ENCODE data around the gene MYL11.

Gene MYL11

DNA sequence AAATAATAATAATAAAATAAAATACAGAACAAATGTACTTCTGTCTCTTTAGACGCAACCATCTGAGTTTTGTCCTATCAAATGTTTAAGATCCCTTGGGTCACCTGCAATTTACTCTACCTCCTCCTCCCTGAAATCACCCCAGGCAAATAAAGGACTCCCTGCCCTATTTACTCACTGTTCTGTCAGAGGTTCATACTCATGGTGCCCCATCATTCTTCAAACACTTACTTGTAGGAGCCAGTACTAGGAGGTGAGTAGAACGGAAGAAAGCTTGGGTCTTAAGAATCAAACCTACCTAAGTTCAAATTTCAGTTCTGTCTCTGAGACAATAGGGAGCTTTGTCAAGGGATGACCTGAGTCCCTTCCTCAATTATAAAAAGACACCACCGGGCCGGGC lies 8.1 kb upstream of the MYL11 start:
- peak overlapping the region; percentile 13 for H3K4me3 ChIP-seq (ENCODE audit: low read length)
- peaks cover 21% of the 10 kb centered on the region for H3K36me3 ChIP-seq (ENCODE audit: insufficient read depth, low read length)
- H3K27me3 ChIP-seq (ENCODE audit: control insufficient read depth, insufficient read depth, low read length), result no peaks in the 10 kb centered on the region
- no peaks in the 10 kb centered on the region for H3K9me3 ChIP-seq (replicated peaks; ENCODE audit: low read length)
- H3K9ac ChIP-seq (ENCODE audit: low read depth, low read length), result no peak overlapping the region
- peak overlapping the region; percentile 86 for H3K4me2 ChIP-seq (ENCODE audit: low read length)
- peaks cover 24% of the 10 kb centered on the region for H3K4me1 ChIP-seq (ENCODE audit: control insufficient read depth, insufficient read depth, low read length)

DNA sequence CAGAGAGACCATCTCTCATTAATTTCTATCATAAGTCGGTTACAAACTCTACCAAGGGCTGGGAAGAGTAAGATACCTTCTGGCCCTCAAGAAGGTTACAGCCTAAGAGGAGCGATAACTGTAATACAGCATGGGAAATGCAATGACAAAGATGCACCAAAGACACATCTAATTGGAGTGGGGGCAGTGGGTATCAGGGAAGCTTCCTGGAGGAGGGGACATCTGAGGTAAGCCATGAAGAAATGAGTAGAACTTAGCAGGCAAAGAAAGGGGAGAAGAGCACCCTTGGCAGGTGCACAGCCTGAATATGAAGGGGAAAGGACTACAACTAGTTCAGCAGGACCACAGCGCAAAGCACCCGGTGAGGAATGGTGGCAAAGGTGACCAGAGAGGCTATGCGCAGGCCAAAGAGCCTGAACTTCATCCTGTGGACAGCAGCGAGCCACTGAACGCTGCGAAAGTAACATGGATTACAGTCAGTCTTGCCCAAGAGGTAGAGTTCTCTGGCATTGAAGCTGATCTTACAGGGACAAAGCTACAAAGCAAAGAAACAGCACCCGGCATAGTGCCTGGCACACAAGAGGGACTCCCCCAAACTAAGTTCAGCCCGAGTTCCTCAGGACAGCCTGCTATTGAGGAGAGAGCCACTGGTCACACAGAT lies 7.1 kb upstream of the MYL11 start:
- H3K9ac ChIP-seq (ENCODE audit: low read depth, low read length), result peak overlapping the region; percentile 71
- H3K4me1 ChIP-seq (ENCODE audit: control insufficient read depth, insufficient read depth, low read length), result peaks cover 29% of the 10 kb centered on the region
- peak overlapping the region; percentile 71 for H3K4me3 ChIP-seq (ENCODE audit: low read length)
- peak overlapping the region; percentile 86 for H3K4me2 ChIP-seq (ENCODE audit: low read length)
- no peaks in the 10 kb centered on the region for H3K9me3 ChIP-seq (replicated peaks; ENCODE audit: low read length)
- H3K27me3 ChIP-seq (ENCODE audit: control insufficient read depth, insufficient read depth, low read length), result no peaks in the 10 kb centered on the region
- H3K36me3 ChIP-seq (ENCODE audit: insufficient read depth, low read length), result peaks cover 18% of the 10 kb centered on the region

DNA sequence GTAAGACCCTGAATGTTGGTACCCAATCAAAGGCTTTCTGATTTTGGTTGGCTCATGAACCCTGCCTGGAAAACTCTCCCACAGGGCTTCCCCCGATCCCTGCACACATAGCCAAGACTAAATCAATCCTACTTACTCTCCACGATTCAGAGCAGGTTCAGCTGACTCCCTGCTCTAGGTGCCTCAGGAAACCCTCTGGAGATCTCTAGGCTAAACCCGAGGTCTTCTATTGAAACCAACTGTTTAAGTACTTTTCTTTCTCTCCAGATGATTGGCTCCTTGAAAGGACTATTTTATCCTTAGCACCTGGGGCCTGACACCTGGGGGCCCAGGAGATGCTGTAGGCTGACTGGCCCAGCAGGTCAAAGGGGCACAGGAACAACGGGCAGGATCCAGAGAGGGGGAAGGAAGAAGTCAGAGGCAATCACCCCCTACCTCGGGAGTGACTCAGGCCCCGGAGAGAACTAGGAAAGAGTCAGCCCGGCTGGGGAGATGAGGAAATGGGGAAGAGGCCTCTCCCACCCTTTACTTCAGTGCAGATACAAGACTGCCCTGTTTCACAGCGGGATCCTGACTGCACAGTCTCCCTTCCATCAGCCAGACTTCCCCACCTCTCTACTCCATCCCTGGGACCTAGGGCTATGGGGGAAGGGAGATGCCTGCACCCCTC lies 6.3 kb upstream of the MYL11 start:
- peaks cover 16% of the 10 kb centered on the region for H3K36me3 ChIP-seq (ENCODE audit: insufficient read depth, low read length)
- peaks cover 29% of the 10 kb centered on the region for H3K4me1 ChIP-seq (ENCODE audit: control insufficient read depth, insufficient read depth, low read length)
- H3K27me3 ChIP-seq (ENCODE audit: control insufficient read depth, insufficient read depth, low read length), result no peaks in the 10 kb centered on the region
- peak overlapping the region; percentile 71 for H3K9ac ChIP-seq (ENCODE audit: low read depth, low read length)
- peak overlapping the region; percentile 86 for H3K4me2 ChIP-seq (ENCODE audit: low read length)
- H3K9me3 ChIP-seq (replicated peaks; ENCODE audit: low read length), result no peaks in the 10 kb centered on the region
- H3K4me3 ChIP-seq (ENCODE audit: low read length), result peak overlapping the region; percentile 71

DNA sequence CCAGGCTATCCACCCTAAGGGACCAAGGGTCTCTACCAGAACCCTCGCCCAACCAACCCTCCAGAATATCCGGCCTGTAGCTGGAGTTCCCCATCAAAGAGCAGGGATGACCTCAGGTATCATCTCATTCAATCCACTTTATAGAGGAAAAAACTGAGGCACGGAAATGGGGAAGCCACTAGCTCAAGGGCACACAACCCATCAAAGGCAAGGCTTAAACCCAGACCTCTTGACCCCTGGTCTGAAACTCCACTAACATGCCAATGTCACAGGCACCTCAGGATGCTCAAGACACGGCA lies 5.9 kb upstream of the MYL11 start:
- H3K27me3 ChIP-seq (ENCODE audit: control insufficient read depth, insufficient read depth, low read length), result no peaks in the 10 kb centered on the region
- peaks cover 16% of the 10 kb centered on the region for H3K36me3 ChIP-seq (ENCODE audit: insufficient read depth, low read length)
- peaks cover 29% of the 10 kb centered on the region for H3K4me1 ChIP-seq (ENCODE audit: control insufficient read depth, insufficient read depth, low read length)
- H3K9ac ChIP-seq (ENCODE audit: low read depth, low read length), result peak overlapping the region; percentile 71
- H3K4me3 ChIP-seq (ENCODE audit: low read length), result peak overlapping the region; percentile 71
- H3K4me2 ChIP-seq (ENCODE audit: low read length), result peak overlapping the region; percentile 86
- no peaks in the 10 kb centered on the region for H3K9me3 ChIP-seq (replicated peaks; ENCODE audit: low read length)

DNA sequence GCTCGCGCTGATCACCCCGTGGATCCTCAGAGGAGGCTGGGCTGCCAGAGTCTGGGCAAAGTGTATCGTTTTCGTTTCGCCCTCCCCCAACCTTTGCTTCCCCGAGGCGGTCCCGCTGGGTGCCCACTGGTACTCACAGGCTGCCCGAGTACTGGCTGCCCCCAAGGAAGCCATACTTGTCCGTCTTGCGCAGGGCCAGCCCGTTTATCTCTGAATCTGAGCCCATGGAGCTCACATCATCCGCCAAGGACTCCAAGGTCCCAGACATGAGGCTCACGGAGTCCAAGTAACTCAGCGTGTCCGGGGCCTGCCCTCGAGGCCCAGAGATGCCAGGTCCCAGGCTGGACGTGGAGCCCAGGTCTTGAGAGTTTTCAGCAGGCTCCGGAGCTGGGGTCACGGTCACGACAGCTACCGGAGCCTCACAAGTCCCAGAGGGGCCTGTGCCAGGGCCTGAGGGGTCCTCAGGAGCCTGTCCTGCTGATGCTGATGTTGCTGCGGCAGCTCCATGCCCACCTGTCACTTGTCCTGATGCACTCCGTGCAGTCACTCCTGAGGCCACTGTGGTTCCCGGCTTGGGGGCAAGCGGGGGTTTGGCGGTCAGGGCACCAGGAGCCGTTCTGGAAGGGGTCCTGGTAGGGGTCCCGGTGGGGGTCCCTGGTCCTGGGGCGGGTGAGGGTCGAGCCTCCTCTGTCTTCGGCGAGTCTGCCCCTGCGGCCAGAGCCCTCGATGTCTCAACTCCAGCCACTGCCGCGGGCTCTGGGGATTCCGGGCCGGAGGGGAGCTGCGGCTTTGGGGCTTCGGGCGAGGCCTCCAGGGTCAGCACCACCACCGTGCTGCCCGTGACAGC lies 5.3 kb upstream of the MYL11 start:
- Histone ChIP-seq H3K4me3 (ENCODE audit: low read length) (peak overlapping the region; percentile 71), H3K36me3 (ENCODE audit: insufficient read depth, low read length) (peaks cover 16% of the 10 kb centered on the region), H3K27me3 (ENCODE audit: control insufficient read depth, insufficient read depth, low read length) (no peaks in the 10 kb centered on the region), H3K4me1 (ENCODE audit: control insufficient read depth, insufficient read depth, low read length) (peaks cover 29% of the 10 kb centered on the region), H3K4me2 (ENCODE audit: low read length) (peak overlapping the region; percentile 86), H3K9me3 (replicated peaks; ENCODE audit: low read length) (no peaks in the 10 kb centered on the region), H3K9ac (ENCODE audit: low read depth, low read length) (peak overlapping the region; percentile 71)

DNA sequence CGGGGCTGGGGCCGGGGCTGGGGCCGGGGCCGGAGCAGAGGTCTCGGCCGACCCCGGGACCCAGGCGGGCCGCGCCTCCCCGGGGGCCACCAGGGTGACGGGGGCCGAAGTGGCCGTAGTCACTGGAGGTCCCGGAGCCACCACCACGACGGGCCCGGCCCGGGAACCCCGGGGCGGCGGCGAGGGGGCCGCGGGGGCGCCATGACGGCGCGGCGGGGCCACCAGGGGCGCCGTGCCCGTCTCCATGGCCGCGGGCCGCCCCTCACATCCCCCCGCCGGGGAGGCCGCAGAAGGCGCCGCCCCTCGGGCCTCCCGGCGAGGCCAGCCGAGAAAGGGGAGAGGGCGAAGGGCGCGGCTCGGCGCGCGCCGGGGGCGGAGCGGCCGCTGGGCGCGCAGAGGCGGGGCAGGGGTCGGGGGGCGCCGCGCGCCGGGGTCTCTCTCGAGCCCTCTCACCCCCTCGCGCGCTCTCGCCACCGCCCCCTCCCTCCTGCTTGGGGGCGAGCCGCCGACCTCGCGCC lies 4.6 kb upstream of the MYL11 start:
- Histone ChIP-seq H3K4me2 (ENCODE audit: low read length) (peak overlapping the region; percentile 86), H3K9me3 (replicated peaks; ENCODE audit: low read length) (no peaks in the 10 kb centered on the region), H3K4me1 (ENCODE audit: control insufficient read depth, insufficient read depth, low read length) (peaks cover 29% of the 10 kb centered on the region), H3K27me3 (ENCODE audit: control insufficient read depth, insufficient read depth, low read length) (no peaks in the 10 kb centered on the region), H3K36me3 (ENCODE audit: insufficient read depth, low read length) (peaks cover 14% of the 10 kb centered on the region), H3K9ac (ENCODE audit: low read depth, low read length) (peak overlapping the region; percentile 71), H3K4me3 (ENCODE audit: low read length) (peak overlapping the region; percentile 71)

DNA sequence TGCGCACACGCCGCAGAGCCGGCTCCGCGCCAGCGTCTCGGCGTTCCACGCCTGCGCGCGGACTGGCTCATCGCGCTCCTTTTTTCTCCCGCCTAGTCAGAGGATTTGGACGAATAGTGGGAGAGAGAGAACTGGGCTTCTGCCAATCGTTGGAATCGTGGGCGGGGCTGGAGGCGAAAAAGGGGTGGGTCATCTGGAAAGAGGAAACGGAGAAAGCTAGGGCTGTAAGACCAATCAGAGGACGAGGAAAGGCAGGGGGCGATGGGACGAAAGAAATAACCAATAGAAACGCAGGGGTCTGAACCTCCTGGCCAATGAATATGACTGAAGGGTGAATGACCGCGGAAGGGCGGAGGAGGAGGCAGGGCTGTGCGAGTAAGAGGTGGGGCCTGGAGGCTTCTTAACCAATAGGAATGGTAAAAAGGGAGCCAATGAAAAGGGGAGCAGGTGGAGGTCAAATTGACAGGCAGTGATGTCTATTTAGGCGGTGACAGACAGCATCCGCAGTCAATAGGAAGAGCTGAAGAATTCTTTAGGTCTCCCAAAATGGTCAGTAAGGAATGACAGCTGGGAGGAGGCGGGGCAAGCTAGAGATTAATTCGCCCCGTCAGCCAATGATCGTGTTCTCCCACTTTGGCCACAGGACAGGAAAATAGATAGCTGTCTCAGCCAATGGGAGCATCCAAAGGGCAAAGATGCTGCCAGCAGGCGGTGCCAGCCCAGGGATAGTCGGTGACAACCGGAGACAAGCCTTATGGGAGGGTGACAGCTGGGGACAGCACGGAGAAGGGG lies 4.0 kb upstream of the MYL11 start, which contains the start of gene TBC1D10B:
TBC1D10B (minus strand) TSS at position 39 of the 792 bp plus-strand sequence. CDS start 311 bp downstream, outside the sequence.
- peaks cover 29% of the 10 kb centered on the region for H3K4me1 ChIP-seq (ENCODE audit: control insufficient read depth, insufficient read depth, low read length)
- peak within 1 kb of the TSS; percentile 71 for H3K4me3 ChIP-seq (ENCODE audit: low read length)
- no peaks in the 10 kb centered on the region for H3K9me3 ChIP-seq (replicated peaks; ENCODE audit: low read length)
- no peaks in the 10 kb centered on the region for H3K27me3 ChIP-seq (ENCODE audit: control insufficient read depth, insufficient read depth, low read length)
- H3K9ac ChIP-seq (ENCODE audit: low read depth, low read length), result peak within 1 kb of the TSS; percentile 71
- peak within 1 kb of the TSS; percentile 93 for H3K4me2 ChIP-seq (ENCODE audit: low read length)
- peaks cover 7% of the 10 kb centered on the region for H3K36me3 ChIP-seq (ENCODE audit: insufficient read depth, low read length)

DNA sequence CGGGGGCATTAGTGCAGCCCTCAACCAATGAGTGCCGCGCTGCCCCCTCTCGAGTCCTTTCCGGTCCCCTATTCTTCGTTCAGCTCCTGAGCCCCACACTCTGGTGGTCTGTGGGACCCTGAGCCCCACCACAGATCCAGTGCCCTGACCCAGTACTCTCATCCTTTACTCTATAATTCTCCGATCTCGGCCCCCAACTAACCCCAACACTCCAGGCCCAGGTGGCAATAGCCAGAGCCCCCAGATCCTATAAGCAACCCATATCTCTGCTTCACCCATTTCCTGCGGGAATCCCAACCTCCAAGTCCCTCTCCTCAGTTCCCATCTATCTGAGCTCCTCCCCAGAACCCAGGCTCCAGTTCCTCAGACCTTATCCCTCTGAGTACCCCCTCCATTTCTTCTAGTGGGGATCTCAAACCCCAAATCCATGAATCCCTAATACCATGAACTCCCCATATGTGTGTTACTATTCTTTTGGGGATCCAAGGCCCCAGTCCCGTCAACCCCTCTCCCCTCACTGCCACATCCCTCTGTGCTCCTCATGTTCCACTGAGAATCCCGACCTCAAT lies 3.3 kb upstream of the MYL11 start:
- Histone ChIP-seq H3K36me3 (ENCODE audit: insufficient read depth, low read length) (peaks cover 6% of the 10 kb centered on the region), H3K4me2 (ENCODE audit: low read length) (peak overlapping the region; percentile 93), H3K9ac (ENCODE audit: low read depth, low read length) (peak overlapping the region; percentile 69), H3K4me3 (ENCODE audit: low read length) (peak overlapping the region; percentile 71), H3K27me3 (ENCODE audit: control insufficient read depth, insufficient read depth, low read length) (no peaks in the 10 kb centered on the region), H3K4me1 (ENCODE audit: control insufficient read depth, insufficient read depth, low read length) (peaks cover 29% of the 10 kb centered on the region), H3K9me3 (replicated peaks; ENCODE audit: low read length) (no peaks in the 10 kb centered on the region)

DNA sequence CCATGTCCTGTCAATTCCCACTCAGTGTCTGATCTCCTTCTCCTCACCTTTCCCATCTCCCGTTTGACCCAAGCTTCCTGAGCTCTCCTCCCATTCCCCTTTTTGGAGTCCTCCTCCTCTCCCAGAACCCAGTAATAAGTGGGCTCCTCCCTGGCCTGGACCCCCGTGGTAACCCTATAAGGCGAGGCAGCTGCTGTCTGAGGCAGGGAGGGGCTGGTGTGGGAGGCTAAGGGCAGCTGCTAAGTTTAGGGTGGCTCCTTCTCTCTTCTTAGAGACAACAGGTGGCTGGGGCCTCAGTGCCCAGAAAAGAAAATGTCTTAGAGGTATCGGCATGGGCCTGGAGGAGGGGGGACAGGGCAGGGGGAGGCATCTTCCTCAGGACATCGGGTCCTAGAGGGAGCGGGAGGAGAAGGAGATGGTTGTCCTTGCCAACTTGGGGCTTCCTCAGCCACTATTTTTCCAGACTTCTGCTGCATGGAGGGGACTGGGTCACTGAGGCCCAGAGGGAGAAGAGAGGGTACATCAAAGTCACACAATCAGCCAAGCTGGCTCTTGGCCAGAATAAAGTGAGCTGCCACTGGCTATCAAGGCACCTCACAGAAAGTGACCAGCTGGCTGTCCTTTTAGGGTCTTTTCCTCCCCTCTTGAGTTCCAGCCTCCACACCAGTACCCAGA lies 2.4 kb upstream of the MYL11 start:
- Histone ChIP-seq H3K4me3 (ENCODE audit: low read length) (no peak overlapping the region), H3K36me3 (ENCODE audit: insufficient read depth, low read length) (peaks cover 3% of the 10 kb centered on the region), H3K9ac (ENCODE audit: low read depth, low read length) (no peak overlapping the region), H3K4me2 (ENCODE audit: low read length) (no peak overlapping the region), H3K9me3 (replicated peaks; ENCODE audit: low read length) (no peaks in the 10 kb centered on the region), H3K27me3 (ENCODE audit: control insufficient read depth, insufficient read depth, low read length) (no peaks in the 10 kb centered on the region), H3K4me1 (ENCODE audit: control insufficient read depth, insufficient read depth, low read length) (peaks cover 26% of the 10 kb centered on the region)

DNA sequence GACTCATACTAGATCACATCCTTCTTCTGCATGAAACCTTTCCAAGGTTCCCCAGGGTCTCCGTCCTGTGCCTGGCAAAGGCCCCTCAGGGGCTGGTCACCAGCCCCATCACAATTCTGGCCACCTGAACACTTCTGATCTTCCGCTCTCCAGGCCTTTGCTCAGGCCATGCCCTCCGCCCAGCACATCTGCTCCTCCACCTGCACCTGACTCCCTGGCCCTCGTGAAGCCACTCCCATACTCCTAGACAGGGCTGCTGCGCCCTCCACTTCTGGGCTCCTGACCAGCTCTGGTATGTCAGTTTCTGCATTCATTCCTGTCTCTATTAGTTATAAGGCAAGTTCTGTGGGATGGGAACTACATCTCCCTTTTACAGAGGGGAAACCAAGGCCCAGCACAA lies 1.9 kb upstream of the MYL11 start:
- no peaks in the 10 kb centered on the region for H3K9me3 ChIP-seq (replicated peaks; ENCODE audit: low read length)
- H3K36me3 ChIP-seq (ENCODE audit: insufficient read depth, low read length), result no peaks in the 10 kb centered on the region
- H3K9ac ChIP-seq (ENCODE audit: low read depth, low read length), result no peak overlapping the region
- H3K4me1 ChIP-seq (ENCODE audit: control insufficient read depth, insufficient read depth, low read length), result peaks cover 26% of the 10 kb centered on the region
- no peak overlapping the region for H3K4me2 ChIP-seq (ENCODE audit: low read length)
- no peaks in the 10 kb centered on the region for H3K27me3 ChIP-seq (ENCODE audit: control insufficient read depth, insufficient read depth, low read length)
- H3K4me3 ChIP-seq (ENCODE audit: low read length), result no peak overlapping the region
